Measurements from ENCODE around the gene VDR. TPM values are rescaled to one million over a fixed set of nuclear protein-coding genes. Genes with fewer than 3 reads are reported as not detected.

The VDR gene
- total RNA-seq, 4 donors from 2014 or later, result 36.7 to 47.9 (median 41.2) TPM

DNA sequence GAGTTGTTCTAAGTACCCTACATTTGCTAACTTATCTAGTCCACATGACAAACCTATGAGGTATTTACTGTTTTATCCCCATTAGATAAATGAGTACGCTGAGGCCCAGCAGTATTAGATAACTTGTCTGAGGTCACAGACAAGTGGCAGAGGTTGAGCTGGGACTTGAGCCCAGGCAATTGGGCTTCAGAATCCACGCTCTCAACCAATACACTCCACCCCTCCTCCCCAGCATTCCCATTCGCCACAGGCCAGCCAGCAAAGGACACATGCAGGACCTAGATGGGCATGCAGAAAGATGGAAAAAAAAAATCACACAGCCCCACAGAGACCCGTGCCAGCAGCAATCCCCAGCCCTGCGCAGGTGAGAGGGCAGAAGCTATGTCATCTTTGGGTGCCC, 97.5 kb downstream of the VDR start:
- Histone ChIP-seq H3K4me3 (no peak overlapping the region), H3K36me3 (peaks cover 10% of the 10 kb centered on the region), H3K4me1 (peaks cover 100% of the 10 kb centered on the region), H3K9me3 (no peaks in the 10 kb centered on the region), H3K27me3 (no peaks in the 10 kb centered on the region), H3K27ac (peak overlapping the region; percentile 61)
- DNase-seq (ENCODE audit: low spot score in 2 of 2), result no peak
- TF ChIP-seq POLR2AphosphoS5 (IDR thresholded peaks at IDR 0.05), result no peak
- no peak for TF ChIP-seq POLR2A (IDR thresholded peaks at IDR 0.05)
- TF ChIP-seq, protein P1, sequence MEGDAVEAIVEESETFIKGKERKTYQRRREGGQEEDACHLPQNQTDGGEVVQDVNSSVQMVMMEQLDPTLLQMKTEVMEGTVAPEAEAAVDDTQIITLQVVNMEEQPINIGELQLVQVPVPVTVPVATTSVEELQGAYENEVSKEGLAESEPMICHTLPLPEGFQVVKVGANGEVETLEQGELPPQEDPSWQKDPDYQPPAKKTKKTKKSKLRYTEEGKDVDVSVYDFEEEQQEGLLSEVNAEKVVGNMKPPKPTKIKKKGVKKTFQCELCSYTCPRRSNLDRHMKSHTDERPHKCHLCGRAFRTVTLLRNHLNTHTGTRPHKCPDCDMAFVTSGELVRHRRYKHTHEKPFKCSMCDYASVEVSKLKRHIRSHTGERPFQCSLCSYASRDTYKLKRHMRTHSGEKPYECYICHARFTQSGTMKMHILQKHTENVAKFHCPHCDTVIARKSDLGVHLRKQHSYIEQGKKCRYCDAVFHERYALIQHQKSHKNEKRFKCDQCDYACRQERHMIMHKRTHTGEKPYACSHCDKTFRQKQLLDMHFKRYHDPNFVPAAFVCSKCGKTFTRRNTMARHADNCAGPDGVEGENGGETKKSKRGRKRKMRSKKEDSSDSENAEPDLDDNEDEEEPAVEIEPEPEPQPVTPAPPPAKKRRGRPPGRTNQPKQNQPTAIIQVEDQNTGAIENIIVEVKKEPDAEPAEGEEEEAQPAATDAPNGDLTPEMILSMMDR (IDR thresholded peaks at IDR 0.05), result no peak
- no peak for TF ChIP-seq EP300 (IDR thresholded peaks at IDR 0.05)
- WGBS, result 56% methylated on average over 5 of the region's 5 CpGs

DNA sequence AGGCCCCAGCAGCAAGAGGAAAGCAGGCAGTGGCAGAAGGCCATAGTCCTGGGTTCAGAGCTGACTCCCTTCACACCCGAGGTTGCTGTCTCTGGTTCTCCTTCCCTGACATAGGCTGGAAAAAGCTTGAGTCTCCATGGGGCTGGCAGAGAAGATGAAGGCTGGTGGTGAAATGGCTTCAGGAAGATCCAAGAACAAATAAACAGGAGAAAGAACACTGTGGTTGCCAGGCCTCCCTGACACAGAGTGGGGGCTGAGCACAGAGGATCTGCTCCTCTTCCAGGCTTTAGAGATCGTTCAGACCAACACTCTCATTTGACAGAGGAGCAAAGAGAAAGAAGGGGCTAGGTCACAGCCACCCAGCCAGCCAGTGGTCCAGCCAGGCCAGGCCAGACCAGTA, 99.4 kb downstream of the VDR start:
- Histone ChIP-seq H3K27ac (peak overlapping the region; percentile 42), H3K4me3 (no peak overlapping the region), H3K36me3 (peaks cover 10% of the 10 kb centered on the region), H3K27me3 (no peaks in the 10 kb centered on the region), H3K9me3 (no peaks in the 10 kb centered on the region), H3K4me1 (peaks cover 100% of the 10 kb centered on the region)
- 45% methylated on average over 2 of the region's 2 CpGs for WGBS
- DNase-seq (ENCODE audit: low spot score in 2 of 2), result peak in 1 of 2 donors; percentile 65
- TF ChIP-seq POLR2AphosphoS5 (IDR thresholded peaks at IDR 0.05) (no peak), EP300 (IDR thresholded peaks at IDR 0.05) (no peak)
- TF ChIP-seq, protein P1 (IDR thresholded peaks at IDR 0.05), result no peak

DNA sequence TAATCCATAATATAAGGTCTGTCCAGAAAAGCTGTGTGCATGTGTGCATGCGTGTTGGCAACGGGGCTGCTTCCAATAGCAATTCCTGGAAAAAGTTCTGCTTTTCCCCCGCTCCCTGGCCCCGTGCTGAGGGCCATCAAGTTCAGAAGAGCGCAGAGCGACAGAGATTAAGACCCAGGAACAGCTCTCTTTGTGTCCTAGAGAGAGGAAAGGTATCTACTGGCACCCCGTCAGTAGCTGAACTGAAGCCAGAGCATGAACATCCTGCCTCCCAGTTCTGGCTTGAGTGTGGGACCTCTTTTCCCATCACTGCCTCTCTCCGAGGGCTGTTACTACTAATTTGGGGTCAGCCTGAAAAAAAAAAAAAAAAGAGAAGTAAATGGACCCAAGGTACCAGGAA, 100.6 kb downstream of the VDR start:
- peaks cover 97% of the 10 kb centered on the region for H3K4me1 ChIP-seq
- no peaks in the 10 kb centered on the region for H3K27me3 ChIP-seq
- WGBS, result 56% methylated on average over 8 of the region's 8 CpGs
- no peaks in the 10 kb centered on the region for H3K9me3 ChIP-seq
- H3K36me3 ChIP-seq, result peaks cover 10% of the 10 kb centered on the region
- TF ChIP-seq, protein P1 (IDR thresholded peaks at IDR 0.05), result no peak
- no peak for TF ChIP-seq POLR2A (IDR thresholded peaks at IDR 0.05)
- TF ChIP-seq POLR2AphosphoS5 (IDR thresholded peaks at IDR 0.05), result no peak
- no peak for TF ChIP-seq EP300 (IDR thresholded peaks at IDR 0.05)
- peak overlapping the region; percentile 22 for H3K27ac ChIP-seq
- no peak overlapping the region for H3K4me3 ChIP-seq
- DNase-seq (ENCODE audit: low spot score in 2 of 2), result no peak

DNA sequence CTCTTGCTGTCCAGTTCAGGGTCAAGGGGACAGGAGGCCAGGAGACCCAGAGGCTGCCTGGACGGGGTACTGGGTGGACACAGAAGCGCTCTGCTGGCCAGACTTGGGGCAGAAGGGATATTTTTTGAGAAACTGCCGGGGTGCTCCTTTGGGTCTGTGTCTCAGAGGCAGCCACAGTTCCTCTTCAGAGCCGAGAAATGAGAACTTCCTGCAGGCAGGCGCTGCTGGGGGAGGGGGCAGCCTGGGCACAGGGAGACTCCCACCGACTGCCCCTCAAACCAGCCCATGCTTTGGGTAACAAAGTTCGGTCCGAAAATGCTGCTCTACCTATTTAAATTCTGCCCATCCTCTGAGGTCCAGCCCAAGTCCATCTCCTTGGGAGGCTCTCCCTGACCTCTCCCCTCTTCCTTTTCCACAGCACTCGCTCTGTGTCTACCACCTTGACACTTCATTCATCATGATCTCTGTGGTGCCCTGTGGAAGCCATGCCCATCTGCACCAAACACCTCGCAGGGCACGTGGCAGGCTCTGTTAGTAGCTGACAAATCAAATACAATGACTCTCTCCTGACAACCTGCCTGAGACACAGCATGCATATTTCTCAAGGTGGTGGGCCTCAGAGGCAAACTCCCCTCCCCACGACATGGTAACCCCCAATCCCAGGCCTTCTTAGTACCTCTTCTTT, 101.5 kb downstream of the VDR start:
- TF ChIP-seq EP300 (IDR thresholded peaks at IDR 0.05), result no peak
- TF ChIP-seq POLR2AphosphoS5 (IDR thresholded peaks at IDR 0.05), result no peak
- TF ChIP-seq, protein P1 (IDR thresholded peaks at IDR 0.05), result no peak
- no peak for TF ChIP-seq POLR2A (IDR thresholded peaks at IDR 0.05)
- no peak overlapping the region for H3K4me3 ChIP-seq
- H3K36me3 ChIP-seq, result peaks cover 18% of the 10 kb centered on the region
- WGBS, result 70% methylated on average over 12 of the region's 12 CpGs
- H3K4me1 ChIP-seq, result peaks cover 89% of the 10 kb centered on the region
- peak in 1 of 2 donors; percentile 61 for DNase-seq (ENCODE audit: low spot score in 2 of 2)
- no peaks in the 10 kb centered on the region for H3K27me3 ChIP-seq
- no peaks in the 10 kb centered on the region for H3K9me3 ChIP-seq
- peak overlapping the region; percentile 51 for H3K27ac ChIP-seq

DNA sequence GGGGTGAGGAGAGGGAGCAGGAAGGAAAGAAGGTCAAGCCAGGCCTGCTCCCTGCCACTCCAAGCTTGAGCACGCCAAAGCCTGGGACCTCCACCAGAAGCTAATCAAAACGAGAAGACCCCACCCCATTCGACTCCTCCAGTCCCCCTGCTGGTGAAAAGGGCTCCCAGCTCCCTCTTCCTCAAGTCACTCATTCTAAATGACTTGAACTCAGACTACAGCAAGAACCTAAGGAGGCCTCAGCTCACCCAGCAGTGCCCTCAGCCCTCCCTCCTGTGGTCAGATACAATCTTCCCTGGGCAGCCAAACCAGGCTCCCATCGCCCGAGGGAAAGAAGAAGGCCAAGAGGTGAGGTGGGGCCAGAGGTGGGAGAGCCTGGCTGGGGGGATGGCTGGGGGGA, 102.5 kb downstream of the VDR start:
- 41% methylated on average over 4 of the region's 5 CpGs for WGBS
- H3K27ac ChIP-seq, result peak overlapping the region; percentile 51
- H3K27me3 ChIP-seq, result no peaks in the 10 kb centered on the region
- H3K4me3 ChIP-seq, result no peak overlapping the region
- H3K4me1 ChIP-seq, result peaks cover 83% of the 10 kb centered on the region
- H3K9me3 ChIP-seq, result no peaks in the 10 kb centered on the region
- TF ChIP-seq POLR2A (IDR thresholded peaks at IDR 0.05) (no peak), POLR2AphosphoS5 (IDR thresholded peaks at IDR 0.05) (no peak)
- TF ChIP-seq, protein P1 (IDR thresholded peaks at IDR 0.05), result peak in 1 of 2 donors; percentile 31
- H3K36me3 ChIP-seq, result peaks cover 28% of the 10 kb centered on the region
- DNase-seq (ENCODE audit: low spot score in 2 of 2), result peak in 1 of 2 donors; percentile 61

All from suprapubic skin (tissue), 4 donors.